ENCODE measurements around the gene C6orf141.

- peak in 5 of 7 experiments; percentile 29 to 81 (median 55) for TF ChIP-seq CTCF (IDR thresholded peaks at IDR 0.05)
- TF ChIP-seq EP300 (IDR thresholded peaks at IDR 0.05) = no peak
- no peak for TF ChIP-seq POLR2AphosphoS5 (IDR thresholded peaks at IDR 0.05)
- TF ChIP-seq POLR2A (IDR thresholded peaks at IDR 0.05) = no peak
These were observed 18.5 kb upstream of the C6orf141 start for GRCh38 chr6:49531774-49532569.
